CD4-positive, alpha-beta T cell (primary cell): ENCODE measurements around the gene ACSF2. TPM values are rescaled to one million over a fixed set of nuclear protein-coding genes. Genes with fewer than 3 reads are reported as not detected.

Source experiments
- ATAC-seq: fragments of 200-7000 bp; cut with Tn5 transposase; one replicate; pipeline ENCODE4 v1.10.0; 2022; ENCODE audit warnings: mild to moderate bottlenecking; ENCODE audit not compliant: poor library complexity
- CTCF ChIA-PET: fragments of 350-600 bp; sonication (Branson Sonifier 250); formaldehyde crosslinking; loops from one replicate; lab custom pipeline; 2021; ENCODE audit warnings: antibody characterized with exemption, inconsistent platforms; lab: Charles Lee
- POLR2A ChIA-PET: fragments of 350-600 bp; sonication (Branson Sonifier 250); formaldehyde crosslinking; loops from one replicate; lab custom pipeline; 2021; ENCODE audit warnings: antibody characterized with exemption, inconsistent platforms; lab: Charles Lee
- DNase-seq, 14 experiments: peaks; one replicate each; pipeline ENCODE4 v3.0.0-alpha.2; 2013 to 2020; ENCODE audit warnings: mixed read lengths in 2 of 14
- H3K27ac ChIP-seq, 2 donors: one replicate each; pipeline versions ENCODE4 v1.5.1 to v1.7.0; 2013; ENCODE audit warnings: low read length in 2 of 2, low read depth in 1 of 2, mild to moderate bottlenecking in 1 of 2
- H3K27me3 ChIP-seq, 2 experiments: 1 replicate in 1 of 2; 2 replicates in 1 of 2; pipeline versions ENCODE4 v1.6.1 to v1.7.0; 2013; ENCODE audit warnings: low read length in 2 of 2, control low read depth in 1 of 2, mild to moderate bottlenecking in 1 of 2, moderate library complexity in 1 of 2; ENCODE audit not compliant: insufficient read depth in 2 of 2, control insufficient read depth in 1 of 2
- H3K36me3 ChIP-seq: one replicate; pipeline ENCODE4 v1.6.1; 2013; ENCODE audit warnings: low read length, control low read depth; ENCODE audit not compliant: insufficient read depth
- H3K4me1 ChIP-seq: one replicate; pipeline ENCODE4 v1.6.1; 2013; ENCODE audit warnings: low read length, control low read depth; ENCODE audit not compliant: insufficient read depth
- H3K4me3 ChIP-seq: one replicate; pipeline ENCODE4 v1.5.1; 2013; ENCODE audit warnings: mild to moderate bottlenecking, low read length, moderate library complexity
- H3K9me3 ChIP-seq, 2 experiments: 1 replicate in 1 of 2; 2 replicates in 1 of 2; pipeline versions ENCODE4 v1.6.1 to v1.7.0; 2013; ENCODE audit warnings: low read length in 2 of 2, mild to moderate bottlenecking in 2 of 2, control low read depth in 1 of 2, moderate library complexity in 1 of 2; ENCODE audit not compliant: control insufficient read depth in 1 of 2, insufficient read depth in 1 of 2
- H3K27ac Mint-ChIP-seq: one replicate; pipeline ENCODE4 v1.8.0; 2020; ENCODE audit warnings: mixed read lengths
- H3K27me3 Mint-ChIP-seq: one replicate; pipeline ENCODE4 v1.8.0; 2021; ENCODE audit warnings: mixed read lengths
- H3K36me3 Mint-ChIP-seq: one replicate; pipeline ENCODE4 v1.8.0; 2021; ENCODE audit warnings: low read depth, mixed read lengths
- H3K4me1 Mint-ChIP-seq: one replicate; pipeline ENCODE4 v1.8.0; 2021; ENCODE audit warnings: low read depth, mixed read lengths
- H3K4me3 Mint-ChIP-seq: one replicate; pipeline ENCODE4 v1.8.0; 2020; ENCODE audit warnings: mild to moderate bottlenecking, mixed read lengths
- H3K9me3 Mint-ChIP-seq: one replicate; pipeline ENCODE4 v1.8.0; 2020; ENCODE audit warnings: mixed read lengths
- intact Hi-C, 2 experiments: fragments of 100-400 bp; cut with DNase I in 1 of 2; cut with micrococcal nuclease in 1 of 2; formaldehyde crosslinking; loops; one replicate each; pipeline versions ENCODE4 v1.15.1 to v1.9.0; 2023 to 2025; cut with DNase I, micrococcal nuclease
- total RNA-seq, 174 experiments: library from RNA in 2 of 174; stranded (reverse) in 2 of 174; gene quantifications; one replicate each; pipeline ENCODE4 v1.2.3 and lab custom pipeline; 2021 to 2026
- TF ChIP-seq, protein P1 (sequence below): fragments of 200-600 bp; IDR thresholded peaks from one replicate; pipeline ENCODE4 v1.8.0; 2022; ENCODE audit warnings: antibody characterized with exemption, mild to moderate bottlenecking

ACSF2 gene
- total RNA-seq, 2 experiments from 2014 or later = 11.9 to 13.9 TPM

DNA sequence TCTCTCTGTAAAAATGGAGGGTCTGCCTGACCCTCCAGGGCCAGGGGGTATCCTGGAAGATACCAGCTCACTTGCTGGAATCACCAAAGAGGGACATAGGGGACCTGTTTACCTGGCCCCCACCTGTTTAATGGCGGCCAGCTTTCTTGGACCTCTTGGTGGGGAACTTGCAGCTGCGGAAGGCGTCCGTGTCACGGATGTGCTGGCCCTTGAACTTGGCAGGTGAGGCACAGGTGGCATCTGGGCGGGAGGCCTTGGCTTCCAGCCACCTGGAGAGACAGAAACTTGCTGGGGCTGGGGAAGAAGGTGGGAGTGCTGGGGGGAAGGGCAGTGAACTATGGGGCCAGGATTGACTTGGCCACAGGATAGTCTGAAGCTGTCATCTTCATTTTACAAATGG is 39.2 kb downstream of the ACSF2 start:
- TF ChIP-seq, protein P1, sequence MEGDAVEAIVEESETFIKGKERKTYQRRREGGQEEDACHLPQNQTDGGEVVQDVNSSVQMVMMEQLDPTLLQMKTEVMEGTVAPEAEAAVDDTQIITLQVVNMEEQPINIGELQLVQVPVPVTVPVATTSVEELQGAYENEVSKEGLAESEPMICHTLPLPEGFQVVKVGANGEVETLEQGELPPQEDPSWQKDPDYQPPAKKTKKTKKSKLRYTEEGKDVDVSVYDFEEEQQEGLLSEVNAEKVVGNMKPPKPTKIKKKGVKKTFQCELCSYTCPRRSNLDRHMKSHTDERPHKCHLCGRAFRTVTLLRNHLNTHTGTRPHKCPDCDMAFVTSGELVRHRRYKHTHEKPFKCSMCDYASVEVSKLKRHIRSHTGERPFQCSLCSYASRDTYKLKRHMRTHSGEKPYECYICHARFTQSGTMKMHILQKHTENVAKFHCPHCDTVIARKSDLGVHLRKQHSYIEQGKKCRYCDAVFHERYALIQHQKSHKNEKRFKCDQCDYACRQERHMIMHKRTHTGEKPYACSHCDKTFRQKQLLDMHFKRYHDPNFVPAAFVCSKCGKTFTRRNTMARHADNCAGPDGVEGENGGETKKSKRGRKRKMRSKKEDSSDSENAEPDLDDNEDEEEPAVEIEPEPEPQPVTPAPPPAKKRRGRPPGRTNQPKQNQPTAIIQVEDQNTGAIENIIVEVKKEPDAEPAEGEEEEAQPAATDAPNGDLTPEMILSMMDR = no peak
- no peak overlapping the region for H3K27ac ChIP-seq
- POLR2A ChIA-PET = no interaction called here
- Mint-ChIP-seq H3K9me3 (no peaks in the 10 kb centered on the region), H3K4me3 (no peak overlapping the region), H3K27me3 (peaks cover 26% of the 10 kb centered on the region), H3K27ac (no peak overlapping the region), H3K36me3 (no peaks in the 10 kb centered on the region), H3K4me1 (peaks cover 9% of the 10 kb centered on the region)
- no peak for DNase-seq
- no peak for ATAC-seq
- no peaks in the 10 kb centered on the region for H3K36me3 ChIP-seq
- CTCF ChIA-PET = interaction anchor here (1.4 kb wide), 1 partner anchor 14 kb away, joined by 3 read pairs; no protein-coding TSS in a partner anchor
- peaks cover 27% of the 10 kb centered on the region for H3K4me1 ChIP-seq
- intact Hi-C loops = no loop called here
- no peak overlapping the region for H3K4me3 ChIP-seq
- peaks cover 22 to 26% of the 10 kb centered on the region in 2 experiments for H3K27me3 ChIP-seq
- H3K9me3 ChIP-seq = peaks cover 0 to 18% of the 10 kb centered on the region in 2 experiments

DNA sequence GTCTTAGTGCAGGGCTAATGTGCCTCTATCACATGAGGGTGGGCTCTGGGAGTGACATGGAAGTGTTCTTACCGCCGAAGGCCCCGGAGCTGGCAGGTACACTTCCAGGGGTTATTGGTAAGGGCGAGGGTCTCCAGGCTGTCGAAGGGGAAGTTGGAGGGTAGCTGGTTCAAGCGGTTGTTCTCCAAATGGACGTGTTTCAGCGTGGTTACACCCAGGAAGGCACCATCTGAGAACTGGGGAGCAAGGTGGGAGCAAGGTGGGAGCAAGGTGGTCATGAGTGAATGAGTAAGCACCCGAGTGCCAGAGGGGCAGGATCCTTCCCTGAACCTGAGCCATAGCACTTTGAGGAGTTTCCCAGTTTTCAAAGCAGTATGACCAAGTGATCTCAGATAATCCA is 39.6 kb downstream of the ACSF2 start:
- no peaks in the 10 kb centered on the region for H3K36me3 Mint-ChIP-seq
- intact Hi-C loops = no loop called here
- H3K4me3 Mint-ChIP-seq = no peak overlapping the region
- H3K9me3 Mint-ChIP-seq = no peaks in the 10 kb centered on the region
- Histone ChIP-seq H3K4me1 (peaks cover 27% of the 10 kb centered on the region), H3K36me3 (no peaks in the 10 kb centered on the region), H3K4me3 (no peak overlapping the region), H3K9me3 (peaks cover 0 to 18% of the 10 kb centered on the region in 2 experiments), H3K27ac (no peak overlapping the region), H3K27me3 (peaks cover 22 to 26% of the 10 kb centered on the region in 2 experiments)
- no peak for DNase-seq
- no peak overlapping the region for H3K27ac Mint-ChIP-seq
- TF ChIP-seq, protein P1 = no peak
- ATAC-seq = no peak
- H3K4me1 Mint-ChIP-seq = peaks cover 9% of the 10 kb centered on the region
- ChIA-PET CTCF (interaction anchor here (1.4 kb wide), 1 partner anchor 14 kb away, joined by 3 read pairs; no protein-coding TSS in a partner anchor), POLR2A (no interaction called here)
- H3K27me3 Mint-ChIP-seq = peaks cover 31% of the 10 kb centered on the region

DNA sequence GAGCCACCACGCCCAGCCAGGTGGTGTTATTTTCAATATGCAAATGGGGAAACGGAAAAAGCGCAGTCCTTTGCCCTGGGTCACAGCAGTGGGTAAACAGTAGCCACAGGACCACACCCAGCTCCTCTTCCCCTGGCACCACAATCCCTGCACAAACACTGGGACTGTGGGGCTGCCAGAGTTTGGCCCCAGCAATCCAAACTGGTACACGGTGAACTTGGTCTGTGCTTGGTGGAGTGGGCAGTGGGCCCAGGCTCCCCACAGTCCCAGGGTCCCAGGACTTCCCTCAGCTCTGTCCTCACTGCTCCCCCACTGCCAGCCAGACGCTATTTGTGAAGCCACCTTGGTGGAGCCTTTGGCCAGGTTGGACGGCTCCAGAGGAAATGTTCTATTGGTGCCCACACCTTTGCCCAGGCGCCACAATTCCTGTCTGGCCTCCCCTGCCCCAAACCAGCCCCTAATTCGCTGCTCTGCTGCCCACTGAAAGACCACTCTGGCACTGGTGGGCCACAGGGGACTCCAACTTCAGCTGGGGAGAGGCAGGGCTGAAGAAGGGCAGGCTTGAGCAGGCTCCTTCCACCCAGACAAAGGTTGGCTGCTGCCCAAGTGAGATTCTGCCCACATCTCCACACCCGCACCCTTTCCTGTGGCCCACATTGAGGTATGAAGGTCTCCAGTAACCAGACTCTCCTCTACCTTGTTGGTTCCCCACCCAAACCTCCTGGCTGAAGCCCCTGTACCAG is 40.5 kb downstream of the ACSF2 start:
- Histone ChIP-seq H3K4me1 (peaks cover 27% of the 10 kb centered on the region), H3K27me3 (peaks cover 22 to 26% of the 10 kb centered on the region in 2 experiments), H3K36me3 (no peaks in the 10 kb centered on the region), H3K4me3 (no peak overlapping the region), H3K27ac (no peak overlapping the region), H3K9me3 (peaks cover 0 to 18% of the 10 kb centered on the region in 2 experiments)
- intact Hi-C loops = no loop called here
- H3K27ac Mint-ChIP-seq = no peak overlapping the region
- POLR2A ChIA-PET = no interaction called here
- CTCF ChIA-PET = no interaction called here
- no peaks in the 10 kb centered on the region for H3K36me3 Mint-ChIP-seq
- H3K27me3 Mint-ChIP-seq = peaks cover 35% of the 10 kb centered on the region
- no peak for ATAC-seq
- H3K4me3 Mint-ChIP-seq = no peak overlapping the region
- no peaks in the 10 kb centered on the region for H3K9me3 Mint-ChIP-seq
- peaks cover 9% of the 10 kb centered on the region for H3K4me1 Mint-ChIP-seq
- no peak for DNase-seq
- TF ChIP-seq, protein P1 = no peak
